Anterior cingulate cortex (tissue), 58 donors: Measurements from ENCODE around the gene CIAO3.
A peak's percentile ranks its signal among the peaks of the same experiment; 100 is the strongest.
"Not testable (repeated sequence)": the region's sequence is repeated elsewhere in the genome, so short reads cannot be mapped to it uniquely, and the experiment has no call there.

ENCODE experiments used
- DNase-seq, 58 donors: peaks; one replicate each; lab custom pipeline; 2025; lab: John Stamatoyannopoulos, UW

Gene CIAO3

DNA sequence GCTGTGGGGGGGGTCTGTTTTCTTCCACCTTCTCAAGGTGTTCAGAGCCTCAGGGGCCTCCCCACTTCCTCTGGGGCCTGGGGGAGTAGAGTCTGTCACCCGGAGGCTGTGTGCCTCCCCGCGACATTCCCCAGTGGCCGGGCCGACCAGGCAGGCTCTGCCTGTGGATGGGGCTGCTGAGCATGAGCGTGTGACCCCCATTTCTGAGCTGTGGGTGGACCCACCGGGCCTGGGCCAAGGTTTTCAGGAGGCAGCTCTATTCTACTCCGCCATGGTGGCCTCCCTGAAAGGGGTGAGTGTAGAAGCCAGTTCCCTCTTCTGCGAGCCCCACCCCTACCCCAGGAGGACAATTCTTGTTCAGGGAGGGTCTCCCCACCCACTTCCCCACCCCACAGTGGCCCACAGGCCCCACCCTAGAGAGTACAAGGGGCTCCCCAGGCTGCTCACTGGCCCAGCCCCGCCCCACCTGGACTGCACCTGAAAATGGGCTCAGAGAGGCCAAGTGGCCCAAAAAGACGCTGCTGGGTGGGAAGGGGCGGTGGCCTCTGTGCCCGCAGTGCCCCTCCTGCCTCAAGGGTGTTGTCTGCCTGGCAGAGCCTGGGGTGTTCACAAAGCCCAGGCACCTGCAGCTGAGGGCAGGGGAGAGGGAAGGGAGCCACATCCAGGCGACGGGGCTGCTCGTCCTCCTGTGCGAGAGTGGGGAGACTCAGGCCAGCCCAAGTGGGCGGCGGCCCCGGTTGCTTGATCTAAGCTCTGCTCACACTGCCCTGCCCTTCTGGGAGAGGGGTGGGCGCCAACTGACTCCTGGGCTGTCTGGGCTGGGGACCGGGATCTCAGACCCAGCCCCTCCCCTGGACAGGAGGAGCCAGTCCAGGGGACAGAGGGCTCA lies 21.1 kb upstream of the CIAO3 start:
- no peak for DNase-seq

DNA sequence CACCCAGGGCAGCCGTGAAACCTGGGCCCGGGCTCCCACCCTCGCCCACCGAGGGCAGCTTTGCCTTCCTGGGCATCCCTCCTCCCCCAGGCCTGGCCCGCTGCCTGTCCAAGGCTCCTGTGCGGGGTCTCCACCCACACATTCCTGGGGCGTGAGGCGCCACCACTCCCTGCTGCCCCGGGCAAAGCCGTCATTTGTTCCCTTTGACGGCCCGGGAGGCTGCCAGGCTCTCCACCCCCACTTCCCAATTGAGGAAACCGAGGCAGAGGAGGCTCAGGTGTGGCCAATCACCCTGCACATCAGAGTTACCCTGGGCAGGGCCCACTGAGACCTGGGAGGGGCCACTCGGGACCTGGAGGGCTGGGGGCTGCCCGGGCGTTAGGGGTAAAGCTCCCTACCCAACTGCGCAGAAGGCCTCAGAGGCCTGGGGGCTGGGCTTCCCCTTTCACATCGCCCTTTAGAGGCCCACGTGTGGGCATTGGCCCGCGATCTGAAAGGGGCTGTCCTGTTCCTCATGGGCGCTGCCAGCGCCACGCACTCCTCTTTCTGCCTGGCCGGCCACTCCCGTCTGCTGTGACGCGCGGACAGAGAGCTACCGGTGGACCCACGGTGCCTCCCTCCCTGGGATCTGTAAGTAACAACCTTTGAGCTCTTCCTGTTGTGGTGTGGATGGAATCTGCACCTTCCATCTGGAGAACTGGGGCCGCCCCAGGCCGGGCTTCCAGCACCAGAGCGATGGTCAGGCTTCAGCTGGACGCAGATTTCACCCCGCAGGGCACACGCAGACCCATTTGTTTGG lies 19.9 kb upstream of the CIAO3 start, which contains the start of gene MSLN:
Gene MSLN, plus strand, starts transcription at position 190 of the 799 bp plus-strand sequence. CDS start 1,947 bp downstream, outside the sequence.
- DNase-seq = no peak

DNA sequence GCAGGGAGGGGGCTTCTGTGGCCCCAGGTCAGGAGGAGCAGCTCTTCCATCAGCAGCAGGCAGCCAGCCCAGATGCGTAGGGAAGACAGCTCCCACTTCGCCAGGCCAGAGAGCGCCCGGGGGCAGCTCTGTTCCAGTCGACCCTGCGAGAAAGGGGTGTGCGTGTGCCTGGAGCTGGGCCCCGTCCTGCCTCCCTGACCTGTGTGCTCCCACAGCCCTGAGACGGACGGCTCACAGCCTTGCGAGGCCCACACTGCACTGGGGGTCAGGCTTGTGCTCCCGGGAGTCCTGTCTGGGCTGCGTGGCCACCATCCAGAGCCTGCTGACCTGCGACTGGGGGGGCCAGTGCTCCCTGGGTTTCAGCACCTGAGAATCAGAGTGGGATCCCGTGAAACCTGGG lies 19.3 kb upstream of the CIAO3 start:
- DNase-seq = no peak

- no peak for DNase-seq
Observed at GRCh38 chr16:759110-759910, 18.5 kb upstream of the CIAO3 start.

DNA sequence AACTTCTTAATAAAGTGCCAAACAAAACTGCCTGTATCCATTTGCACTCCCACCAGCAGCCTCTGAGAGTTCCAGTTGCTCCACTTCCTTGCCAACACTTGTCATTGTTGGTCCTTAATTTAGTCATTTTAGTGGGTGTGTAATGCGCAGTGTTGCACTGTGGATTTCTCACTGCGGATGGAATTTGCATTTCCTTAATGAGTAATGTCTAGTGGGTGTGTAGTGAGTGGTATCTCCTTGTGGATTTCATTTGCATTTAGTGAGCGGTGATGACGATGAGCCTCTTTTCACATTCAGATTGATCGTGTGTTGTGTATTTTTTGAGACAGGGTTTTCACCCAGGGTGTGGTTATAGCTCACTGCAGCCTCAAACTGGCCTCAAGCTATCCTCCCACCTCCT lies 15.6 kb upstream of the CIAO3 start:
- no peak for DNase-seq

GRCh38 chr16:754656-755055 lies 13.9 kb upstream of the CIAO3 start:
- no peak for DNase-seq

- DNase-seq = not testable (repeated sequence)
Observed at GRCh38 chr16:754121-754607, 13.4 kb upstream of the CIAO3 start.

- DNase-seq = no peak
Observed at GRCh38 chr16:752007-752312, 11.2 kb upstream of the CIAO3 start.

DNA sequence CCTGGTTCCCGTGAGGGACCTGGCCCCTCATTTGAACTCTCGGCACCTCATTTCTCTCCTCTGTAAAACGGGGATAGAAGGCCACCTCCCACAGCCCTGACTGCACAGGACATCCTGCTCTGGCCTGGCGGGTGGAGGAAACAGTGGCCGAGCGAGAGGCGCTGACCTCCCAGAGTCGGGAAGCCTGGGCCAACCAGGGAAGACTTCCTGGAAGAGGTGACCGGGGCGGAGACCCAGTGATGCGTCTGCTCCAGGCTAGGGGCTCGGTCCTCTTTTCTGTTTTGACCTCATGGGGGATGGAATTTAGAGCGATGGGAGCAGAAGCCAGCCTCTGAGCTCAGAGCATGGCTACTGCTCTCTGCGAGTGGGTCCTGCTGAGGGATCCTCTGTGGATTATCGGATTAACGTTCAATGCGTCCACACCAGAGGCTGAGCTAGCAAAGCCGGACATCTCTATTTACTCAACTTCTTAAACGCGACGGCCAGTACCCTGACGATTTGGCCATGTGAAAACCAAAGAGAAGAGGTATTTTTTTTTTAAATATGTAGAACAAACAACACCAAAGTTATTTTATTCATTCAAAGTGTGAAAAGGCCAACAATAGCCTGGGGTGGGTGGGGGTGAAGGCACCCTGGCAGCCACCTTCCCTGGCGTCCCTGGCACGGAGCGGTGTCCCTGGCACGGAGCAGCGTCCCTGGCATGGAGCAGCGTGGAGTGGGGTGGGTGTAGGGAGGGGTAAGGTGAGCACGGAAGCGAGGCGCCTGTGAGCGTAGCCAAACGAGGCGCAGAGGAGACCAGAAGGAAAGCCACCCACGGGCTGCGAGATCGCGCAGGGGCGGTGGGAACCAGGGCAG lies 10.6 kb upstream of the CIAO3 start:
- peak in 35 of 58 donors; percentile 6 to 84 (median 38) for DNase-seq

GRCh38 chr16:750485-750884 lies 9.7 kb upstream of the CIAO3 start:
- no peak for DNase-seq

GRCh38 chr16:749010-749409 lies 8.2 kb upstream of the CIAO3 start:
- no peak for DNase-seq

- no peak for DNase-seq
Observed at GRCh38 chr16:747978-748746, 7.4 kb upstream of the CIAO3 start.

DNA sequence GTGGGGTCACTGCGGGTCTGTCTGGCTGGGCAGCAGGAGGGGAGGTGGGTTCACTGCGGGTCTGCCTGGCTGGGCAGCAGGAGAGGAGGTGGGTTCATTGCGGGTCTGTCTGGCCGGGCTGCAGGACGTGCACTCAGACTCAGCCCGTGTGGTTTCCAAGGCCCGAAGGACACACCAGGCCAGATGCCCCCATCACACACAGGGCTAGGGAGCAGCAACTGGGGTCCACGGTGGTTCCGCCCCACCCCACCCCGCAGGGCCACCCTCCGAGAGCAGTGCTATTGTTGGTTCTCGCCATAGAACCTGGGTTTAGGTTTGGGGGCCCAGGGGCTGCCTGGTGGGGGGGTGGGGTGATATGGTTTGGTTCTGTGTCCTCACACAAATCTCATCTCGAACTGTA lies 5.8 kb upstream of the CIAO3 start:
- DNase-seq = no peak

GRCh38 chr16:745739-746138 lies 4.9 kb upstream of the CIAO3 start:
- DNase-seq = no peak

DNA sequence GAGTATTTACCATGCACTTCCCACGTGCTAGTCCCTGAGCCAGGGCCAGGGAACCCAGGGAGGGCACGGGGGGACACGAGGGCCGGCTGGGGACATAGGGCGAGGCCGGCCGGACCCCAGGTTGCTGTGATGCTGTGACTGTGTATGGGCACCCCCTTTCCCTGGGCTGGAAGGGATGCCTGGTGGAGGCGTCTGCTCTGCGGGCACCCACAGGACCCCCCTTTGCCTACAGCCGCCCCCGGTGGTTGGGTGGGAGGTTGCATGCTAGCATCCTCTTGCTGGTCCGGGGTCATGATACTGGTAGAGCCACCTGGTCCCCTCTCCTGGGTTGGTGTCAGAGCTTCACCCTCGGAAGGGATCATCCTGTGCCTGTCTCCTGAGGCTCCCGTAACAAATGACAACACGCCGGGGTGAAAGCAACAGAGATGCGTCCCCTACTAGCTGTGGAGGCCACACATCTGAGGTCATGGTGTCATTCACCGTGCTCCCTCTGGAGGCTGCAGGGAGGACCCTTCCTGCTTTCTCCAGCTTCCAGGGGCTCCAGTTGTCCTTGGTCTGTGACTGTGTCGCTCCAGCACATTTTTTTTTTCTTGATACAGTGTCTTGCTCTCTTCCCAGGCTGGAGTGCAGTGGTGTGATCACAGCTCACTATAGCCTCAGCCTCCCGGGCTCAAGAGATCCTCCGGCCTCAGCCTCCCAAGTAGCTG lies 3.1 kb upstream of the CIAO3 start:
- no peak for DNase-seq

DNA sequence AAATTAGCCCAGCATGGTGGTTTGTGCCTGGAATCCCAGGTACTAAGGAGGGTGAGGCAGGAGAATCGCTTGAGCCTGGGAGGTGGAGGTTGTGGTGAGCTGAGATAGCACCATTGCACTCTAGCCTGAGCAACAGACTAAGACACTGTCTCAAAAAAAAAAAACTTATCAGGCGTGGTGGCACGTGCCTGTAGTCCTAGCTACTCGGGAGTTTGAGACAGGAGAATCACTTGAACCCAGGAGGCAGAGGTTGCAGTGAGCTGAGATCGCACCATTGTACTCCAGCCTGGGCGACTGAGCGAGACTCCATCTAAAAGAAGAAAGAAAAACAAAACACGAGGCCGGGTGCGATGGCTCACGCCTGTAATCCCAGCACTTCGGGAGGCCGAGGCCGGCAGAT lies 2.1 kb upstream of the CIAO3 start:
- DNase-seq = not testable (repeated sequence)

GRCh38 chr16:741986-742629 lies 1.3 kb upstream of the CIAO3 start:
- no peak for DNase-seq

DNA sequence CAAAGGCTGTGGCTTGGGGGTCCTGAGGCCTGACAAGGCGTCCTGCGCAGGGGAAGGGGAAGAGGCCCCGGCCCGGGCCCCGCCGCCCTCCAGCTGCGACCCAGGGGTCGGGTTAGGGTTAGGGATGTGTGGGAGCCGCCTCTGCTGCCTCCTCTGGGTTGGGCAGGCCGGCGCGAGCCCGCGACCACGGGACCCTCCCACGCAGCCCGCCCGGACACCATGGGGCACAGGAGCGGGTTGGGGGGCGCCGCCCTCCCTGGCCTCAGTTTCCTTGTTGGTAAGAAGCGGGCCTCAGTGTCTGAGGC lies 386 bp downstream of the CIAO3 start:
- DNase-seq = no peak
